CD4-positive, alpha-beta T cell treated with Interleukin-2 at 100 ng/mL for 4 hours (primary cell): ENCODE data around the gene LRRC1.

ENCODE experiments used
- DNase-seq: peaks from one replicate; pipeline ENCODE4 v3.0.0-alpha.2; 2020; ENCODE audit warnings: low spot score

The LRRC1 gene

DNA sequence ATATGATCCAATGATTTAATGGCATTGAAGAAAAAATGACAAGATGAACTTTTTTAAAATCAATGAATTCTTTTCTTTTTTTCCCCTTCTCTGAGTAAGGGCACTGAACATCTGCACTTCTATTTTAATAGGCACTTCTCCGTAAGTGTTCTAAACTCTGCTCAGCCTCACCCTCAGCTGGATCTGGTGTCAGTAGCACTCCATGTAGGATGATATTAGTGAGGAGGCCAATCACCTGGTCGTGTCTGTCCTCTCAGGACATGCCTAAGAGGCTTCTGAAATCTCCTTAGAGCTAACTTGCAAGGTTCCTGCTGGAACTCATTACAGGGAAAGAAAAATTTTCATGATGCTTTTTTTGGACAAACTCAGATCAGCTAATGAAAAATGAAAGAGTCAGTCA lies 167.8 kb downstream of the LRRC1 start:
- DNase-seq: no peak

GRCh38 chr6:53967415-53967814 lies 172.6 kb downstream of the LRRC1 start:
- DNase-seq: no peak
